Ramos (cell line): Measurements from ENCODE around the gene BACH1.
"Not testable (repeated sequence)": the region's sequence is repeated elsewhere in the genome, so short reads cannot be mapped to it uniquely, and the experiment has no call there.

Source experiments
- in situ Hi-C: fragments of 300-500 bp; cut with MboI; formaldehyde crosslinking; loops from one replicate; pipeline ENCODE4 v1.14.3; 2022; ENCODE audit warnings: low sequenced_read_pairs; ENCODE audit not compliant: unreplicated experiment

BACH1 gene

DNA sequence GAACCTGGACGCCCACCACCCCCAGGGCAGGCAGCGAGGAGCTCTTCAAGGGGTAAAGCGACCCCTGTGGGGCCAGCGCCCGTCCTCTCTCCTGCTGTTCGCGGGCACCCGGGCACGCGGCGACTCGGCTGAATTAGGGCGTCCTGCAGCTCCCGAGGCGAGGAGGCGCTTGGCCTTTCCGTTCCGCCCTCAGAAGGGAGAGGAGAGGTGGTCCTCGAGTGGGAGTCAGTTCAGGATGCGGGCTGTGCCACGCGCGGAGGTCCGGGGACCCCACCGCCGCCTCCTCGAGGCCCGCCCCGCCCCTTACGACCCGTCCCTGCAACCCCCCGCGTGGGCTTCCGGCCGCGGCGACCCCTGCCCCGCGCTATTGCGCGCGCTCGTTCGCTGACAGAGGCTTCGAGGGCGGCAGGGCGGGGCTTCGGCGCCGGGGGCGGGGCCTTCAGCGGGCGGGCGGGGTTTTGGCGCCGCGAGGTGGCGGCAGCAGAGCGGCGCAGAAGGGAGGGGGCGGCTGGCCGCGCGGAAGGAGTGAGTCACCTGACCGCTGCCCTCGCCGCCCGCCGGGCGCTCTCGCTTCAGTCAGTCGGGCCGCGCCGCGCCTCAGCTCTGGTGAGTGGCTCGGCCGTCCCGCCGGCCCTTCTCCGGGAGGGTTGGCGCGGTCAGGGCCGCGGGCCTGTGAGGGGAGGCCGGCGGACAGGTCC is at the start of gene BACH1:
BACH1 (plus strand) TSS at position 575 of the 698 bp plus-strand sequence. CDS start 22,359 bp downstream, outside the sequence.
- in situ Hi-C loops, result no loop called here

DNA sequence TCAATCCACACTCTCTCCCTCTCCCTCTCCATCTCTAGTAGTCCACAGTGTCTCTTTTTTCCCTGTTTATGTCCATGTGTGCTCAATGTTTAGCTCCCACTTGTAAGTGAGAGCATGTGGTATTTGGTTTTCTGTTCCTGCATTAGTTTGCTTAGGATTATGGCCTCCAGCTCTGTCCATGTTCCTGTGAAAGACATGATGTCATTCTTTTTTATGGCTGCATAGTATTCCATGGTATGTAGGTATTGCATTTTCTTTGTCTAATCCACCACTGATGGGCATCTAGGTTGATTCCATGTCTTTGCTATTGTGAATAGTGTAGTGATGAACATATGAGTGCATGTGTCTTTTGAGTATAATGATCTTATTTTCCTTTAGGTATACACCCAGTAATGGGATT is 49.4 kb upstream of the BACH1 start:
- in situ Hi-C loops, result not testable (repeated sequence)

DNA sequence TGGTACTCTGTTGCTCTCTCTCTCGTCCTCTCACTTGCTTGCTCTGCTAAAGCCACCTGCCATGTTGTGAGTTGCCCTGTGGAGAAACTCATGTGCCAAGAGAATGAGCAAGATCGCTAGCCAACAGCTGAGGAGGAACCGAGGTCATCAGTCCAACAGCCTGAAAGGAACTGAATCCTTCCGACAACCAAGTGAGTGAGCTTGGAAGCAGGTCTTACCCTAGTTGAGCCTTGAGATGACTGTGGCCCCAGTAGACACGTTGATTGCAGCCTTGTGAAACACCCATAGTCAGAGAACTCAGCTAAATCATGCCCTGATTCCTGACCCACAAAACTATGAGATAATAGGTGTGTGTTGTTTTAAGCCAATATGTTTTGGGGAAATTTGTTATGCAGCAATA is 48.1 kb upstream of the BACH1 start:
- in situ Hi-C loops, result no loop called here

DNA sequence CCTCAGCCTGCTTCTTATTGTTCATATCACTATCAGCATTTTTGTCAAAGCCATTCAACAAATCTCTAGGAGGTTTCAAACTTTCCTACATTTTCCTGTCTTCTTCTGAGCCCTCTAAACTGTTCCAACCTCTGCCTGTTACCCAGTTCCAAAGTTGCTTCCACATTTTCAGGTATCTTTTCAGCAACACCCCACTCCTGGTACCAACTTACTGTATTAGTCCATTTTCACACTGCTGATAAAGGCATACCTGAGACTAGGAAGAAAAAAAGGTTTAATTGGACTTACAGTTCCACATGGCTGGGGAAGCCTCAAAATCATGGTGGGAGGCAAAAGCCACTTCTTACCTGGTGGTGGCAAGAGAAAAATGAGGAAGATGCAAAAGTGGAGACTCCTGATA is 44.9 kb upstream of the BACH1 start:
- in situ Hi-C loops, result not testable (repeated sequence)

DNA sequence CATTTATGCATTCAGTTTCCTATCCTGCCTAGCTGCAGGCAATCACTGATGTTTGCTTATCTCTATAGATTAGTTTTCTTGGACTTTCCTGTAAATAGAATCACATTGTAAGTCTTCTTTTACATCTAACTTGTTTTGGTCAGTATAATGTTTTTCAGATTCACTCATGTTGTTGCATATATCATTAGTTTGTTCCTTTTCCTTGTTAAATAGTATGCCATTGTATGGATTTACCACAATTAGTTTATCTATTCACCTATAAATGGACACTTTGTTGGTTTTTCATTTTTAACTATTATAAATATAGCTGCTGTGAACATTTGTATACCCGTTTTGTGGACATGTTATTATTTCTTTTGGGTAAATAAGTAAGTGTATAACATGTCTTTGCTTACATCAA is 44.2 kb upstream of the BACH1 start:
- in situ Hi-C loops, result no loop called here

DNA sequence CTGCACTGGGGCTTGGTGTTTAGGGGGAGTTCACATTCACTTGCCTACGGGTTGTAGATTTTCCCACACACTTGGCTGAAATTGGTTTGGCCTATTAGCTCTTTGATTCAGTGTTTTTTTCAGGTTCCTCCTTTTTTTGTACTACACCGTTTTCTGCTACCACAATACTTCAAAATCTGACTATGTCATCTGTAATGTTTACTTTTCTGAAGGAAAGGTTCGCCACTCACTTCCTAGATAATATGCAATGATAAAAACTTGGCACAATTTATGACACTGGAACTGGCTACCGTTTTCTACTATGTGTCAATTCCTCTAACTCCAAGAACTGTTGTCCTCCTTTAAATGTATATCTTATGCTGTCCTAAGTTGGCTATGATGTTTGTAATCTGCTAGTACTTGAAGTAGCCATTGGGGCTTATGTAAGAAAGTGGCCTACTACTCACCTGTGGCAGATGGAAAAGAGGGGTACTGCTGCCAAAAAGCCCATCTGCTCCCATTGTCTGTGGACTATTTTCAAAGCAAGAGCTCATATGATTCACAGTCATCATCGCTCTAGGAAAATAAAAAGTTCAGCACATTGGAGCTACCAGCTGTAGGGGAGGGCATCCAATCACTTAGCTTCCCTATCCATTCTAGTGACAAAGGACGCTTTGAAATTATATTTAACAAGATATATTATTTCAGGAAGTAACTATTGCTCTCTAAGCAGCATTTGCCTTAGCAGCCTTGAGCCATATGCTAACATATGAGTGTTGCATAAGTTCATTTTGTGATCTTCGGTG is 42.4 kb upstream of the BACH1 start:
- in situ Hi-C loops, result no loop called here

DNA sequence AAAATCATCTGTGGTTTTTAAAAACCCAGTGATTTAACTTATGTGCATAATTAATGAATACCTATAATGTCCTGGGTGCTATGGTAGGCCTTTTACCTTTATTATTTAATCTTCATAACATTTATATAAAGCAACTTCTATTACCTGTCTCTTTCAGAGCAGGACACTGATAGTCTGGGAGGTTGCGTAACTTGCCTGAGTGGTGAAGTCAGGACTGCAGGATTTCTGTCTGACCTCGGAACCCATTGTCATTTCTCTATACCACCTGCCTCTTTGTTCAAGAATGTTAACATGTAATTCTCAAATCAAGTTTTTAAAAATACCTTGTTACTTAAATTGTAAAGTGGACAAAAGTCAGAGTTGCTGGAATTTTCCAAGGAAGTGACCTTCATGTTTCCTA is 41.0 kb upstream of the BACH1 start:
- in situ Hi-C loops, result no loop called here

DNA sequence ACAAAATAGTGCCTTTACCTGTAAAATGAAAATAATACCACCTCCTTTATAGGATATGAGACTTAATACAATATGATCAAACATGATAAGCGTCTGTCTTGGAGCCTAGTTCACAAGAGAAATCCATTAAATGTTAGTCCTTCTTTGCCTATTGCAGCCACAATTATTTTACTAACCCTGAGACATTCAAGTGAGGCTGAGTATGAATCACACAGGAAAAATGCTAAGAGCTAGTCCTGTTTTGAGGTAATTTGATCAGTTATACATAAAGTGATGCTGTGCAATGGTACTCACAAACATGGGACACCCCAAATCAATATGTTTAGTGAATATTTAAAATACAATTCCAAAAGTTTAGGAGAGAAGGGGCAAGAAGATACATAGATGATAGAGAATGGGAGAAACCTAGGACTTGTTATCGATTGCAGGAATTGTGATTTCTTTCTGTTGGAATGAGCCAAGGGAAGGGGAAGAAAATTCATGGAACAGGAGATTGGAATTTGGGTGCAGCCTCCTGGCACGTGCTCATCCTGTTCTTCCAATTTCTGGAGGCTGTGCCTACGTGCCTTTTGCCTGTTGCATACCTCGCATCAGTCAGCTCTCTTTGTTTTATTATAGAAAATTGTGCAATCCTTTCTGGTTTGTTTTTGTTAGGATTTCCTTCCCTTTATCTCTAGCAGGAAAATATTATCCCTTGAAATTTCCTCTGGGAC is 39.9 kb upstream of the BACH1 start:
- in situ Hi-C loops, result no loop called here

DNA sequence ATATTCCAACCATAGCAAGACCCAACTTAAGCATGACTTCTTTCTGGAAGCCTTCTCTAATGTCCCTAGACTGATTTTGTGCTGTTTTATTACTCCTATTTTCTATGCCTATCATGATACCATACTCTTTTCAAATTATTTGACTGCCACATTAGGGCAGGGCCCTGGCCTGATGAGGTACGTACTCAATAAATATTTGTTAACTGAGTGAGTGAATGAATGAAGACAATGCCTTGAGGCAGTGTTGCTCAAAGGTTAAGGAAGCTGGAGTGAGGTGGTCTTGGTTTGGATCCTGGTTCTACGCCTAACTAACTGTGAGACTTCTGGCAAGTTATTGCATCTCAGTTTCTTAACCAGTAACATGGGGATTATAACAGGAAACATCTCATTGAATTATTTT is 38.3 kb upstream of the BACH1 start:
- in situ Hi-C loops, result no loop called here

DNA sequence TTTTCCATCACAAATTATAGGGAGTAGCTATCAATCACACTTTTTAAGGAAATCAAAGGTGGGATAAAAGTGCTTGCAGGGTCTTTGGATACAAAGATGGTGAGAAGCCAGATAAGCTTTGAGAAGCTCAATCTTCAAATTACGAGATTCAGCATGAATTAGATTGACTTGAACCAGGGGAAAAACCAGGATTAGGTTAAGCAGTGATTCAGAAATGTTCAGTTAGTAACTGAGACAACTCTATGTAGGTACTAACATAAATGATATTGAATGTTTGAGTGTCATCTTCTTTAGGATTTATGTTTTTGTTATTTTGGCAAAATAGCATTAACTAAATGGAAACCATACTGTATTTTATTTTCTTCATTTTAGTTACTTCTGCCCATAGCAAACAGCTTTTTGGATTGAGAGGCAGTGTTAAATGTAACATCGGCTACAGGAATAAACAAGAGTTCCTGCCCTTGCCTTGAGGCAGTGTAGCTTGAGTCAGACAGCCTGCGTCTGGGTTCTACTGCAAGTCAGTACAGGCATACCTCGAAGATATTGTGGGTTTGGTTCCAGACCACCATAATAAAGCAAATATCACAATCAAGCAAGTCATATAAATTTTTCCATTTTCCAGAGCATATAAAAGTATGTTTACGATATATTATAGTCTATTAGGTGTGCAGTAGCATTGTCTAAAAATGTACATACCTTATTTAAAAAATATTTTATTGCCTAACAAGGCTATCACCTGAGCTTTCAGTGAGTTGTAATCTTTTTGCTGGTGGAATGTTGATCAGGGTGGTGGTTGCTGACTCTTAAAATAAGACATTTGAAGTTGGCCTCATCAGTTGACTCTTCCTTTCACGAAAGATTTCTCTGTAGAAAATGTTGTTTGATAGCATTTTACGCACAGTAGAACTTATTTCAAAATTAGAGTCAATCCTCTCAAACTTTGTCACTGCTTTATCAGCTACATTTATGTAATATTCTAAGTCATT is 36.9 kb upstream of the BACH1 start:
- in situ Hi-C loops, result no loop called here

DNA sequence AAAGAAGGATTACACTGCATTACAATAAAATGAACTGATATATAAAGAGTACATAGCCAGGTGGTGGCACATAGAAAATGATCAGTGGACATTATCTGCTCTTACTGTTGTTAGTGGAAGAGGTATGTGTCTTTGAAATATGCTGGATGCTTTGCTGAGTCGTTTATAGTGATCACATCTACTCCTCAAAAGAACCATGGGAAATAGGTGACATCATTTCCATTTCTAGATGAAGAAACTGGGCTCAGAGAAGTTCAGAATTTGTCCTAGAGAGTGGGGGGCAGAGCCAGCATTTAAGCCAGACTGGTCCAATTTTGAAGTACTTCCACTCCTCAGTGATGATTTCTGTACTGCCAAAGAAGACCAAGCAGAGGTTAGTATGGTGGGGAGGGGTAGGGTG is 34.0 kb upstream of the BACH1 start:
- in situ Hi-C loops, result no loop called here

DNA sequence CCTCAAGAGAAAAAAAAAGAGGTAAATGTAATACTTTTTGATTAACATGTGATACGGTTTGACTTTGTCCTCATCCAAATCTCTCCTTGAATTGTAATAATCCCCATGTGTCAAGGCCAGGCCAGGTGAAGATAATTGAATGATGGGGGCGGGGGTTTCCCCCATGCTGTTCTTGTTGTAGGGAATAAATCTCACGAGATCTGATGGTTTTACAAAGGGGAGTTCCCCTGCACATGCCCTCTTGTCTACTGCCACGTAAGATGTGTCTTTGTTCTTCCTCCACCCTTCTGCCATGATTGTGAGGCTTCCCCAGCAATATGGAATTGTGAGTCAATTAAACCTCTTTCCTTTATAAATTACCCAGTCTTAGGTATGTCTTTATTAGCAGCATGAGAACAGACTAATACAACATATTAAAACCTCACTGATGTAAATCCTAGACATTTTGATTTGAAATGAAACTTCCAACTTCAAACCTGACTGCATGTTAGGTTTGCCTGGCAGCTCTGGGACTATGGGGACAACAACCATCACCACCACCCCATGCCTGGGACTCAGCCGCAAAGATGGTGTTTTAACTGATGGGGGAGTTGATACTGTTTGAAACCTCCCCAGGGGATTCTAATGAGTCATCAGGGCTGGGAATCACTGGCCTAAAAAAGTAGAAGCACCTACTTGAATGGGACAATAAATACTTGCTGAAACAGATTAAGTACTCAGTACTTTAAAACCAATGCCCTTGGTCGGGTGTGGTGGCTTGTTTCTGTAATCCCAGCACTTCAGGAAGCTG is 32.8 kb upstream of the BACH1 start:
- in situ Hi-C loops, result no loop called here

DNA sequence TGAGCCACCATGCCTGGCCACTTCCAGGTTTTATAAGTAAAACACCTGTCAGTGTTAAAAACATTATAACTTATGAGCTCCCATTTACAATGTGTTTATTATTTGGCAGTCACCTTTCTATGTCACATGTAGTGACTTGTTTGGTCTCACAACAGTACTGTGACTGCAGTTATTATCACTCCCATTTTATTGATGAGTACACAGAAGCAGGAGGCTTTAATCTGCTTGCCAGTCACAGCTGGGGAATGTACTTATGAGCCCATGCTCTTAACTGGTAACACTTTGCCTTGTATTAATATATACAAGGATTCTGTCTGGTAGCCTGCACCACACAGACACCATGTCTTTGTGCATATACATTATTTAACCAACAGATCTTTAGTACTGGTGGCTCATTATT is 31.1 kb upstream of the BACH1 start:
- in situ Hi-C loops, result no loop called here

DNA sequence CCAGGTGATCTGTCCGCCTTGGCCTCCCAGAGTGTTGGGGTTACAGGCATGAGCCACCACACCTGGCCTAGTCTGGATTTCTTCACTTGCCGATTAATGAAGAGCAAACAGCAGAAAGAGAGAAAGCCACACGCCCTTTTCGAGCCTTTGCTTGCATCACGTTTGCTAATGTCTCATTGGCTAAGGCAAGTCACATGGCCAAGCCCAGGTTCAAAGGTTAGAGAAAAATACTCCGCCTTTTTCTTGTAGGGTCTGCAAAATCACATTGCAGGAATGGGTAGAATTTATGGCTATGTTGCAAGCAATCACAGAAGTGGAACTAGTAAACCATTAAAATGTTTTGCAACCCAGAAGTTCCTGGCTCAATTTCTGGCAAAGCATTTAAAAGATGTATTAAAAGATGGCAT is 26.8 kb upstream of the BACH1 start:
- in situ Hi-C loops, result no loop called here

DNA sequence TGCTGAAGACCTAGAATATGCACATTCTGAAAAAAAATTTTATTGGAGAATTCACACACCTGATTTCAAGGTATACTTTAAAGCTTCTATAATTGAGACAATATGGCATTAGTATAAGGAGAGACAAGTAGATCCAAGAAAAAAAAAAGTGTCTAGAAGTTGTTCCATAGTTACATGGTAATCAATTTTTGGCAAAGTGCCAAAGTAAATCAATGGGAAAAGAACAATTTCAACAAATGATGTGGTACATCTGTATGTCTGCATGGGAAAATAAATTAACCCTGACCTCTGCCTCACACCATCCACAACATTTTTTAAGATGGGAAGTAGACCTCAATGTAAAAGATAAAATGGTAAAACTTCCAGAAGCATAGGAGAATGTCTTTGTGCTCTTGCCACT is 21.3 kb upstream of the BACH1 start:
- in situ Hi-C loops, result no loop called here

DNA sequence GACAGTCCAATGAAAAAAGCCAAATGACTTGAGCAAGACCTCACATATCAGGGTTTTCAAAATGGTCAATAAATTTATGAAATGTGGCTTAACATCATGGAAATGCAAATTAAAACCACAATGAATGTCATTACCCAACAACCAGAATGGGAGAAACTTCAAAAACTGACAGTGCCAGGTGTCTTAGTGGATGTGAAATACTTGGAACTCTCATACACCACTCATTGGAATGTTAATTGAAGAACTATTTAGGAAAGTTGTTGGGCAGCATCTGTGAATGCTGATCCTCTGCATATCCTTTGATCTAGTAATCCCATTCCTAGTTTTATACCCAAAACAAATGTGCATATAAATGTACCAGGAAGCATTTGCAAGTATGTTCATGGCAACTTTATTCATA is 19.2 kb upstream of the BACH1 start:
- in situ Hi-C loops, result no loop called here

DNA sequence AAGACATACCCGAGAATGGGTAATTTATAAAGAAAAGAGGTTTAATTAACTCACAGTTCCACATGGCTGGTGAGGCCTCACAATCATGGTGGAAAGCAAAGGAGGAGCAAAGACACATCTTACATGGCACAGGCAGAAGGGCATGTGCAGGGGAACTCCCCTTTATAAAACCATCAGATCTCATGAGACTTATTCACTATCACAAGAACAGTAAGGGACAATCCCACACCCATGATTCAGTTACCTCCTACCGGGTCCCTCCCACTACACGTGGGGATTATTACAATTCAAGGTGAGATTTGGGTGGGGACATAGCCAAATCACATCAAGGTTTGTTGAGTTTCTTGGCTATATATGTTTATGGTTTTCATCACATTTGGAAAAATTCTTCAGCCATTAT is 16.9 kb upstream of the BACH1 start:
- in situ Hi-C loops, result not testable (repeated sequence)

DNA sequence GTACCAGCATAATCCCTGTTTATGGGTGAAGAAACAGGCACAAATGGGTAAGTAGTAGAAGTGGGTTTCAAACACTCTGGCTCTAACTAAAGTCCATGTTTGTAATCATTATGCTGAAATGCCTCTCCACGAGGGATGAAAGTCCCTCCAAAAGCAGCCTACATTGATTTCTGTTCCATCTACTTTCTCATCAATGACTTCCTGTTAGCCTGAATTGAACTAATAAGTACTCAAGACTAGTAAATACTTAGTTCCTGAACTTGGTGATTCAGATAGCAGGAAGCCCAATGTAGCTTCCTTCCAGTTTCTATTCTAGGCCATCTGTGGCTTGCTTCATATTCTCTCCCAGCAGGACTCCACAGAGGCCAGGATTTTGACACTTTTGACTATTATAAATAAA is 11.3 kb upstream of the BACH1 start:
- in situ Hi-C loops, result no loop called here

DNA sequence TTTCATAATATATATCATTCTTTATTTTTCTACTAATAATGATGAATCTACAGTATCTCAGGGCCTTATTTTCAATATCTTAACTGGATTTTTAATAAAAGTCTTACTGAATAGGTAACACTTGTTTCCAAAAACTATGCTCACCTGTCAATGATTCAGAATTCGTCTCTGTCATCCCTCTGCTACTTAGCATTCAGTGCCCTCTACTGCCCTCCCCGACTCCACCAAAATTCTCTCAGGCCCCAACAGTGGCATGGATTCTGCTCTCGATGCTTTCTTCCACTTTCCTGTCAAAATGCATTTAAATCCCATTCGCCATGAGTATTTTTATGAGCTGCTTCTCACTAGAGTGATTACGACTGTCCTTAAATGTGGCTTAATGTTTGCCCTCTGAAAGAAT is 10.5 kb upstream of the BACH1 start:
- in situ Hi-C loops, result no loop called here
